Astrocyte of the spinal cord (primary cell): ENCODE data around the gene SPIN1.

ENCODE experiments used
- DNase-seq: peaks from one replicate; pipeline ENCODE4 v3.0.0; 2011; ENCODE audit warnings: low read depth, low spot score
- H3K4me3 ChIP-seq: 2 replicates; pipeline ENCODE4 v1.5.1; 2011; ENCODE audit warnings: low read depth, mild to moderate bottlenecking, low read length, moderate library complexity
- in situ Hi-C: cut with HindIII; loops from 2 replicates; pipeline ENCODE4 v1.10.0; 2017; ENCODE audit warnings: low sequenced_read_pairs
- TF ChIP-seq, protein P1 (sequence below): IDR thresholded peaks from 2 replicates; pipeline ENCODE4 v1.5.1; 2012; ENCODE audit warnings: low read depth, mild to moderate bottlenecking, low read length, inconsistent platforms

The SPIN1 gene

DNA sequence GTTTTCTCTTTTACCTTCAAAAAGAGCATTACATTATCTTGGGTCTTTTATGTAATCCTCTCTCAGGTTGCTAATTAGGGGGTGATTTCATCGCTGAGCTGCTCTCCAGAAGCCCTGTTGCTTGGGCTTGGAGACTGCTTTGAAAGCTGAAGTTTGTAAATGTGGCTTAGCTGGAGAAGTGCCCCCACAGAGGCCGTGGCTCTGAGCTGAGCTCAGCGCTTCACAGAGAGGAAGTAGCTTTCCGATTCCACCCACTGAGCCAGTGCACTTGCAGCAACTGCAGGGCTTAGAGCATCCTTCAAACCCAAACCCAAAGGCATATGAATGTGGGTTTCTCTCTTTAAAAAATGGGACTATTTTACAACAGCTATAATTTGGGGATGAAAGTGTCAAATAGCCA lies 133.1 kb downstream of the SPIN1 start:
- H3K4me3 ChIP-seq, result no peak overlapping the region
- no peak for DNase-seq
- in situ Hi-C loops, result no loop called here

DNA sequence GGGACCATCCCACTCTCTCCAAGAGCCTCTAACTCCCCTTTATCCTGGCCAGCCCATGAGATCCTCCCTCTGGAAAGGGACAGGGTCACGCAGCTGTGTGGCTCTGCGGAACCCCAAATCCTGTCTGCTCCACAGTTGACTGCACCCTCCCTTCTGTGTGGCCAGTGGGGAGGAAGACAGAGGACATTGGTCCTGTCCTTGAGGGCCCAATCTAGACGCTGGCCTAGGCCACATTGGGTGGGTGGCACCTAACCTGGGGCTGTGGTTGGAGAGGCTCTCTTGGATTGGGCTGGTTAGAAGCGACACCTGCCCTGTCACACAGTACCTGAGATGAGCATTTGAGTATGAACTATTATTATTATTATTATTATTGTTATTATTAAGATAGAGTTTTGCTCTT lies 134.1 kb downstream of the SPIN1 start:
- DNase-seq, result no peak
- TF ChIP-seq, protein P1, sequence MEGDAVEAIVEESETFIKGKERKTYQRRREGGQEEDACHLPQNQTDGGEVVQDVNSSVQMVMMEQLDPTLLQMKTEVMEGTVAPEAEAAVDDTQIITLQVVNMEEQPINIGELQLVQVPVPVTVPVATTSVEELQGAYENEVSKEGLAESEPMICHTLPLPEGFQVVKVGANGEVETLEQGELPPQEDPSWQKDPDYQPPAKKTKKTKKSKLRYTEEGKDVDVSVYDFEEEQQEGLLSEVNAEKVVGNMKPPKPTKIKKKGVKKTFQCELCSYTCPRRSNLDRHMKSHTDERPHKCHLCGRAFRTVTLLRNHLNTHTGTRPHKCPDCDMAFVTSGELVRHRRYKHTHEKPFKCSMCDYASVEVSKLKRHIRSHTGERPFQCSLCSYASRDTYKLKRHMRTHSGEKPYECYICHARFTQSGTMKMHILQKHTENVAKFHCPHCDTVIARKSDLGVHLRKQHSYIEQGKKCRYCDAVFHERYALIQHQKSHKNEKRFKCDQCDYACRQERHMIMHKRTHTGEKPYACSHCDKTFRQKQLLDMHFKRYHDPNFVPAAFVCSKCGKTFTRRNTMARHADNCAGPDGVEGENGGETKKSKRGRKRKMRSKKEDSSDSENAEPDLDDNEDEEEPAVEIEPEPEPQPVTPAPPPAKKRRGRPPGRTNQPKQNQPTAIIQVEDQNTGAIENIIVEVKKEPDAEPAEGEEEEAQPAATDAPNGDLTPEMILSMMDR, result no peak
- in situ Hi-C loops, result no loop called here
- no peak overlapping the region for H3K4me3 ChIP-seq

More for the DNA sequence above, 133.1 kb downstream of the SPIN1 start:
- TF ChIP-seq, protein P1, result no peak

DNA sequence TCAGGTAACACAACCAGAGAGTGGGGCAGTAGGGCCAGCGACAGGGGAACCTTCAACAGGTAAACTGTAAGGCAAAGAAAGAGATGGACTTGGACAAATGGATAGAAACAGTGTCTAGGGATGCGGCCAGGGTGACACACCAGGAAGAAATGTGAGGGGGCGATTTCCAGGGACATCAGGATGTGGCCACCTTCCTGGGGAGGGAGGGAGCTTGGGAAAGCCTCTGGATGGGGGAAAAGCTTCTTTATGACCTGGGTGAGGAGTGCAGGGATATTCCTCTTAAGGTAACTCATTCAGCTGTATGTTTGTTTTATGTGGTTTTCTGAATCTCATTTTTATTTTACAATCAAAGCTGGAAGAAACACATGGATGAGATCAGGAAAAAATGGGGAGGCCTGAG lies 134.8 kb downstream of the SPIN1 start:
- H3K4me3 ChIP-seq, result no peak overlapping the region
- no peak for DNase-seq
- TF ChIP-seq, protein P1, result no peak
- in situ Hi-C loops, result no loop called here

DNA sequence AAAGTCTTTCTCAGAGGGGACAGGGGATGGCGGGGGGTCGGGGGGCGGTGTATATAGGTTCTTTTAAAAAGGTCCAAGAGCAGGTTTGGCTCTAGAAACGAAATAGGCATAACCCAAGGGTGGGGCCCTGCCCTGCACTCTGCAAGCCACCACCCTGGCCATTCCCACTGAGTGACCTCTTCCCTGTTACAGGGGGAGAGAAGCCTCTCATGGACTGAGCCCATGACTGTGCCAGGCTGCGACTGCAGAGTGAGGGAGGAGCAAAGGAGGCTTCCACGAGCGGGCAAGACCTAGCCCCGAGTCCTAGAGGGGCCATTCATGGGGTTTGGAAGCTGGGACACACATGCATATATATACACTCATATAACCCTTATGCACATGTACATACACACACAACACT lies 136.7 kb downstream of the SPIN1 start:
- DNase-seq, result no peak
- no peak overlapping the region for H3K4me3 ChIP-seq
- in situ Hi-C loops, result no loop called here
- TF ChIP-seq, protein P1, result no peak

DNA sequence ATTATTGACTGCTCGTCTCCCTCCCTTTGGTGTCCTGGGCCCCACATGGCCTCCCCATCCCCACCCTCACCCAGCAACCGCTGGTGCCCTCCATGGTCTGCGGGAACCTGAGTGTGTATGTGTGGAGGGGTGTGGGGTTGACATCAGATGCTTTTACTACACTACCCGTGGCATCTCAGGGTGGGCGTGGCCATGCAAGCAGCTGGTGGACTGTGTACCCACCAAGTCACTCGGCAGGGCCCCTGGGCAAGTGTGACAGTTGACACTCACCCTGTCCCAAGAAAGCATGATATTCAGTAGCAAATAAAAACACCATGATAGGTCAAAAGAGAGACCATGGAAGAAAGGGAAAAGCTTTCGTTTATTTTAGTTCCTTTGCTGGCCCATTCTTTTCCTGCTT lies 139.4 kb downstream of the SPIN1 start:
- in situ Hi-C loops, result no loop called here
- H3K4me3 ChIP-seq, result no peak overlapping the region
- TF ChIP-seq, protein P1, result no peak
- no peak for DNase-seq
